ENCODE data around the gene SLC1A5.

DNA sequence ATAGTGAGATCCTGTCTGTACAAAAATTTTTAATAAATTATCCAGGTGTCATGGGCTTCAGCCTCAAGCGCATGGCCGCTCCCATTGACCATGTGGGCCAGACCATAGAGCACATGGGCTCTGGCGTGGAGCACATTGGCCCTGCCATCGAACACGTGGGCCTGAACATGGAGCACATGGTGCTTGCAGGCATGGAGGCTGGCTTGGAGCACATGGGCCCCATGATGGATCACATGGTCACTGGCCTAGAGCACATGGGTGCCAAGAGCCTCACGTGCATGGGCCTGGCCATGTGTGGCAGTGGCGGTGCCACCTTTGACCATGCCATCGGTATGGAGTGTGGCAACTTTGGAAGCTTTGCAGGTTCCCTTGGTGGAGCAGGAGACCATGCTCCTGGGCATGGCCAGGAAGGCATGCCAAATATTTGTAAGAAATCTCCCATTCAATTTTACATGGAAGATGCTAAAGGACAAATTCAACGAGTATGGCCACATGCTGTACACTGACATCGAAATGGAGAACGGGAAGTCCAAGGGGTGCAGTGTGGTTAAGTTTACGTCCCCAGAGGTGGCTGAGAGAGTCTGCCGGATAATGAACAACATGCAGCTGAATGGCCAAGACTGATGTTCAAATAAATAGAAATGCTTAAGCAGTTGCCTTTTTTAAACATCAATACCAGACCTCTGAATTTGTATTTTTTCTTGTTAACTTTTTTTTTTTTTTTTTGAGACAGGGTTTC is 21.3 kb upstream of the SLC1A5 start:
- TF ChIP-seq, protein P1, sequence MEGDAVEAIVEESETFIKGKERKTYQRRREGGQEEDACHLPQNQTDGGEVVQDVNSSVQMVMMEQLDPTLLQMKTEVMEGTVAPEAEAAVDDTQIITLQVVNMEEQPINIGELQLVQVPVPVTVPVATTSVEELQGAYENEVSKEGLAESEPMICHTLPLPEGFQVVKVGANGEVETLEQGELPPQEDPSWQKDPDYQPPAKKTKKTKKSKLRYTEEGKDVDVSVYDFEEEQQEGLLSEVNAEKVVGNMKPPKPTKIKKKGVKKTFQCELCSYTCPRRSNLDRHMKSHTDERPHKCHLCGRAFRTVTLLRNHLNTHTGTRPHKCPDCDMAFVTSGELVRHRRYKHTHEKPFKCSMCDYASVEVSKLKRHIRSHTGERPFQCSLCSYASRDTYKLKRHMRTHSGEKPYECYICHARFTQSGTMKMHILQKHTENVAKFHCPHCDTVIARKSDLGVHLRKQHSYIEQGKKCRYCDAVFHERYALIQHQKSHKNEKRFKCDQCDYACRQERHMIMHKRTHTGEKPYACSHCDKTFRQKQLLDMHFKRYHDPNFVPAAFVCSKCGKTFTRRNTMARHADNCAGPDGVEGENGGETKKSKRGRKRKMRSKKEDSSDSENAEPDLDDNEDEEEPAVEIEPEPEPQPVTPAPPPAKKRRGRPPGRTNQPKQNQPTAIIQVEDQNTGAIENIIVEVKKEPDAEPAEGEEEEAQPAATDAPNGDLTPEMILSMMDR (IDR thresholded peaks at IDR 0.05) = no peak
- TF ChIP-seq, protein P2, sequence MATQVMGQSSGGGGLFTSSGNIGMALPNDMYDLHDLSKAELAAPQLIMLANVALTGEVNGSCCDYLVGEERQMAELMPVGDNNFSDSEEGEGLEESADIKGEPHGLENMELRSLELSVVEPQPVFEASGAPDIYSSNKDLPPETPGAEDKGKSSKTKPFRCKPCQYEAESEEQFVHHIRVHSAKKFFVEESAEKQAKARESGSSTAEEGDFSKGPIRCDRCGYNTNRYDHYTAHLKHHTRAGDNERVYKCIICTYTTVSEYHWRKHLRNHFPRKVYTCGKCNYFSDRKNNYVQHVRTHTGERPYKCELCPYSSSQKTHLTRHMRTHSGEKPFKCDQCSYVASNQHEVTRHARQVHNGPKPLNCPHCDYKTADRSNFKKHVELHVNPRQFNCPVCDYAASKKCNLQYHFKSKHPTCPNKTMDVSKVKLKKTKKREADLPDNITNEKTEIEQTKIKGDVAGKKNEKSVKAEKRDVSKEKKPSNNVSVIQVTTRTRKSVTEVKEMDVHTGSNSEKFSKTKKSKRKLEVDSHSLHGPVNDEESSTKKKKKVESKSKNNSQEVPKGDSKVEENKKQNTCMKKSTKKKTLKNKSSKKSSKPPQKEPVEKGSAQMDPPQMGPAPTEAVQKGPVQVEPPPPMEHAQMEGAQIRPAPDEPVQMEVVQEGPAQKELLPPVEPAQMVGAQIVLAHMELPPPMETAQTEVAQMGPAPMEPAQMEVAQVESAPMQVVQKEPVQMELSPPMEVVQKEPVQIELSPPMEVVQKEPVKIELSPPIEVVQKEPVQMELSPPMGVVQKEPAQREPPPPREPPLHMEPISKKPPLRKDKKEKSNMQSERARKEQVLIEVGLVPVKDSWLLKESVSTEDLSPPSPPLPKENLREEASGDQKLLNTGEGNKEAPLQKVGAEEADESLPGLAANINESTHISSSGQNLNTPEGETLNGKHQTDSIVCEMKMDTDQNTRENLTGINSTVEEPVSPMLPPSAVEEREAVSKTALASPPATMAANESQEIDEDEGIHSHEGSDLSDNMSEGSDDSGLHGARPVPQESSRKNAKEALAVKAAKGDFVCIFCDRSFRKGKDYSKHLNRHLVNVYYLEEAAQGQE (IDR thresholded peaks at IDR 0.05) = no peak
- TF ChIP-seq MAFK (IDR thresholded peaks at IDR 0.05; ENCODE audit: partially characterized antibody) = no peak

Data from A549 (cell line).